ENCODE results near the gene HNF4A. TPM values are rescaled to one million over a fixed set of nuclear protein-coding genes. Genes with fewer than 3 reads are reported as not detected.

The HNF4A gene
- total RNA-seq, 1 donor from 2014 or later, result 0.18 TPM

DNA sequence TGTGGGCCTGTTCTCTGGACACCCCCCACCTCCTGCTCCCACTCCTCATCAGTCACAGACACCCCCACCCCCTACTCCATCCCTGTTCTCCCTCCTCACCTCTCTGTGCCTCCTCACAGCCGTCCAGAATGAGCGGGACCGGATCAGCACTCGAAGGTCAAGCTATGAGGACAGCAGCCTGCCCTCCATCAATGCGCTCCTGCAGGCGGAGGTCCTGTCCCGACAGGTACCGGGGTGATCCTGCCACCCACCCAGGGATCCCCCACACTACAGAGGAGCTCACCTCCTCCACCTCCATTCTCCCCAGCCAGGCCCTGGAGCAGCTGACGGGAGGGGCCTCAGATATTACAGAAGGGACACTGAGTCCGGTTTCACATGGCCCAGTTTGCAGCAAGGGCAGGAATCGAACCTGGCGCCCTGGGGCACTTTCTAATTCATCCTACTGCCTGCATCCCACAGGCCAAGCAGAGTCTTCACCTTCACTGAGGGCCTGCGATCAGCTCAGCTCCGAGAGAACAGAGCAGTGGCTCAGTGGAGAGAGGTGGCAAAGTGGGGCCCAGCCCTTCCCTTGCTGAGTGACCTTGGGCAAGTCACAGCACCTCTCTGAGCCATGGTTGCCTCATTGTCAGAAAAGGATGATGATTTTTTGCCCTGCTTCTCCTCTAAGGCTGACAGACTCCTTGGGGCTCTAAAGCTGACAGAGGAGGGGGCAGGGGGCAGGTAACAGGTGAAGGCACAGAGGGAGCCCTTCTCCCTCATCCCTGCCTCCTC is 58.3 kb downstream of the HNF4A start:
- intact Hi-C loops (cut with DNase I), result no loop called here
- Histone ChIP-seq H3K27ac (no peak overlapping the region), H3K27me3 (ENCODE audit: low read depth) (no peaks in the 10 kb centered on the region), H3K4me1 (no peaks in the 10 kb centered on the region), H3K36me3 (no peaks in the 10 kb centered on the region), H3K9me3 (no peaks in the 10 kb centered on the region), H3K4me3 (no peak overlapping the region)
- ATAC-seq, result no peak
- no peak for DNase-seq
- TF ChIP-seq, protein P1, sequence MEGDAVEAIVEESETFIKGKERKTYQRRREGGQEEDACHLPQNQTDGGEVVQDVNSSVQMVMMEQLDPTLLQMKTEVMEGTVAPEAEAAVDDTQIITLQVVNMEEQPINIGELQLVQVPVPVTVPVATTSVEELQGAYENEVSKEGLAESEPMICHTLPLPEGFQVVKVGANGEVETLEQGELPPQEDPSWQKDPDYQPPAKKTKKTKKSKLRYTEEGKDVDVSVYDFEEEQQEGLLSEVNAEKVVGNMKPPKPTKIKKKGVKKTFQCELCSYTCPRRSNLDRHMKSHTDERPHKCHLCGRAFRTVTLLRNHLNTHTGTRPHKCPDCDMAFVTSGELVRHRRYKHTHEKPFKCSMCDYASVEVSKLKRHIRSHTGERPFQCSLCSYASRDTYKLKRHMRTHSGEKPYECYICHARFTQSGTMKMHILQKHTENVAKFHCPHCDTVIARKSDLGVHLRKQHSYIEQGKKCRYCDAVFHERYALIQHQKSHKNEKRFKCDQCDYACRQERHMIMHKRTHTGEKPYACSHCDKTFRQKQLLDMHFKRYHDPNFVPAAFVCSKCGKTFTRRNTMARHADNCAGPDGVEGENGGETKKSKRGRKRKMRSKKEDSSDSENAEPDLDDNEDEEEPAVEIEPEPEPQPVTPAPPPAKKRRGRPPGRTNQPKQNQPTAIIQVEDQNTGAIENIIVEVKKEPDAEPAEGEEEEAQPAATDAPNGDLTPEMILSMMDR (IDR thresholded peaks at IDR 0.05), result no peak

- Histone ChIP-seq H3K27me3 (ENCODE audit: low read depth) (no peaks in the 10 kb centered on the region), H3K4me1 (no peaks in the 10 kb centered on the region), H3K27ac (no peak overlapping the region), H3K36me3 (no peaks in the 10 kb centered on the region), H3K9me3 (no peaks in the 10 kb centered on the region), H3K4me3 (no peak overlapping the region)
- ATAC-seq, result no peak
- intact Hi-C loops (cut with DNase I), result no loop called here
- TF ChIP-seq, protein P1 (IDR thresholded peaks at IDR 0.05), result no peak
- DNase-seq, result no peak
Measured at GRCh38 chr20:44414346-44414714, 58.8 kb downstream of the HNF4A start.

DNA sequence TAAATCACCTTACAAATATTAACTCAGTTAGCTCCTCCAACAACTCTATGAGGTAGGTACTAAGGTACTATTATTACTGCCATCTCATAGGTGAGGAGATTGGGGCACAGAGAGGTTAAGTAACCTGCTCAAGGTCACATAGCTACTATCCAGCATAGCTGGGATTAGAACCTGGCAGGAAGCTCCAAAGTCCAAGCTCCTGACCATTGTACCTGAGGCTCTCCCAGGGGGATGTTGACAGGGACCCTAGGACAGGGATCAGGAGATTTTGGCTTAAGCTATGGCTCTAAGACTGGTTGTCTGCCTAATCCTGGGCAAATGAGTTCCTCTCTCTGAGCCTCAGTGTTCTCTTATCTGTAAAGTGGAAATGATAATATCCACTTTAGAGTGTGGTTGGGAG is 59.3 kb downstream of the HNF4A start:
- Histone ChIP-seq H3K4me3 (no peak overlapping the region), H3K27ac (no peak overlapping the region), H3K27me3 (ENCODE audit: low read depth) (no peaks in the 10 kb centered on the region), H3K9me3 (no peaks in the 10 kb centered on the region), H3K4me1 (no peaks in the 10 kb centered on the region), H3K36me3 (no peaks in the 10 kb centered on the region)
- DNase-seq (no peak), ATAC-seq (no peak)
- TF ChIP-seq, protein P1 (IDR thresholded peaks at IDR 0.05), result no peak
- intact Hi-C loops (cut with DNase I), result no loop called here

DNA sequence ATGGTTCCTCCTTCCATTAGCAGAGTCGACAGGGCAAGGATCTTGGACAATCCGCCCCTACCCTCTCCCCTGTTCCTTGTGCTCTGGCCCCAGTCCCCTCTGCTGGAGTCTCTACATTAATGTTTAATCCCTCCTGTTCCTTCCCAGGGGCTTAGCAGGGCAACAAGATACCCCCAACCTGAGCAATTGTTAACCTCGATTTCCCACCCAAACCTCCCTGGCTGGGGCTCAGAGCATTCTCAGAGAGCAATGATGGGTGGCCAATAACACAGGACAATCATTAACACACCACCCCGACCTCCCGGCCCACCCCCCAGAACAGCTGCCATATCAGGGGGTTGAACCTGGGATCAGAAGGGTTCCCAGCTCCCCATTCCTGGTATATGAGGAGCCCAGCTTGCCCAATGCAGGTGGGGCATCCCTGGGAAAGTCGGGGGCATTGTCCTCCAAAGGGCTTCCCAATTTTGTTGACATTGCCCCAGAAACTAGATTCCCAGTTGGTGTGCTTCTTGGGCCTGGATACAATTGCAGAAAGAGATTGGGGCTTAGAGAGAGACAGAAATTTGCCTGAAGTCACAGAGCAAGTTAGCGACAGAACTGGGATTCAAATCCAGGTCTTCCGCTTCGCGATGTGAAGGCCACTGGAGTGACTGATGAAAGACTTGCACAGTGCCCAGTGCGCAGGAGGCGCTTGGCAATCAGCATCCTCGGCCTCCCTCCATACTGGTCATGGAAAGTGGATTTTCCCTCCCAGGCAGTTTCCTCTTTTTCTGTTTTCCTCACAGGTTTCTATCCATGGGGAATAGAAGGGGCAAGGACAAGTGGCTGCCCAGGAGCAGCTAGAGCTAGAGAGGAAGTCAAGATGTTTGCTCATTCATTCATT is 60.6 kb downstream of the HNF4A start:
- Histone ChIP-seq H3K27me3 (ENCODE audit: low read depth) (no peaks in the 10 kb centered on the region), H3K9me3 (no peaks in the 10 kb centered on the region), H3K4me1 (no peaks in the 10 kb centered on the region), H3K4me3 (no peak overlapping the region), H3K36me3 (no peaks in the 10 kb centered on the region), H3K27ac (no peak overlapping the region)
- DNase-seq (no peak), ATAC-seq (no peak)
- intact Hi-C loops (cut with DNase I), result no loop called here
- TF ChIP-seq, protein P1 (IDR thresholded peaks at IDR 0.05), result no peak

- ATAC-seq (no peak), DNase-seq (no peak)
- Histone ChIP-seq H3K9me3 (no peaks in the 10 kb centered on the region), H3K27ac (no peak overlapping the region), H3K4me1 (no peaks in the 10 kb centered on the region), H3K36me3 (no peaks in the 10 kb centered on the region), H3K27me3 (ENCODE audit: low read depth) (peaks cover 2% of the 10 kb centered on the region), H3K4me3 (no peak overlapping the region)
- TF ChIP-seq, protein P1 (IDR thresholded peaks at IDR 0.05), result no peak
- intact Hi-C loops (cut with DNase I), result no loop called here
Measured at GRCh38 chr20:44418069-44418905, 62.8 kb downstream of the HNF4A start.
